GM12878 (cell line): ENCODE measurements around the gene AQP5. TPM values are rescaled to one million over a fixed set of nuclear protein-coding genes. Genes with fewer than 3 reads are reported as not detected.

Source experiments
- ATAC-seq: fragments of 200-7000 bp; cut with Tn5 transposase; 3 replicates; pipeline ENCODE4 v1.9.1; 2020; ENCODE audit warnings: mild to moderate bottlenecking, moderate library complexity
- BruUV-seq: library from RNA; stranded (reverse); fragments of 400-500 nt; replicated peaks from 2 replicates; lab custom pipeline; 2021; lab: Mats Ljungman, UMichigan
- CTCF ChIA-PET: fragments of 300-600 bp; sonication (Branson Sonifier 250); formaldehyde crosslinking; extraction: SDS; loops from one replicate; lab custom pipeline; 2021; ENCODE audit warnings: inconsistent platforms; lab: Yijun Ruan, JAX
- POLR2A ChIA-PET: fragments of 350-600 bp; formaldehyde crosslinking; extraction: SDS; loops from one replicate; lab custom pipeline; 2021; ENCODE audit warnings: inconsistent platforms; lab: Charles Lee
- RAD21 ChIA-PET: fragments of 300-600 bp; sonication (Branson Sonifier 250); formaldehyde crosslinking; loops from one replicate; lab custom pipeline; 2023; ENCODE audit warnings: antibody characterized with exemption; ENCODE audit not compliant: unreplicated experiment; lab: Charles Lee
- SMC1A ChIA-PET: fragments of 300-600 bp; sonication (Branson Sonifier 250); formaldehyde crosslinking; loops from one replicate; lab custom pipeline; 2023; ENCODE audit not compliant: unreplicated experiment, uncharacterized antibody; lab: Charles Lee
- DNase-seq: peaks from one replicate; pipeline ENCODE4 v3.0.0-alpha.2; 2011; ENCODE audit warnings: low read depth, low spot score
- FAIRE-seq: peaks from 3 replicates; lab custom pipeline; 2011; peaks lifted over from hg19 to GRCh38; lab: Jason Lieb, UNC
- H2AFZ ChIP-seq: 2 replicates; pipeline ENCODE4 v1.6.0; 2011; ENCODE audit warnings: low read depth, low read length, control low read depth; ENCODE audit not compliant: control insufficient read depth
- H3K27ac ChIP-seq: 2 replicates; pipeline ENCODE4 v1.5.1; 2011; ENCODE audit warnings: control low read depth; ENCODE audit not compliant: control insufficient read depth, insufficient read depth
- H3K27me3 ChIP-seq, 2 experiments: replicated peaks in 1 of 2; 2 replicates each; pipeline versions ENCODE4 v1.6.0 to v1.6.1; 2011; ENCODE audit warnings: low read length in 1 of 2; ENCODE audit not compliant: control insufficient read depth in 2 of 2, insufficient read depth in 2 of 2
- H3K36me3 ChIP-seq, 2 experiments: 2 replicates each; pipeline ENCODE4 v1.5.1; 2011; ENCODE audit warnings: low read length in 1 of 2; ENCODE audit not compliant: control insufficient read depth in 2 of 2, insufficient read depth in 2 of 2
- H3K4me1 ChIP-seq: 2 replicates; pipeline ENCODE4 v1.6.1; 2011; ENCODE audit warnings: mild to moderate bottlenecking, low read length, moderate library complexity, mixed read lengths; ENCODE audit not compliant: control insufficient read depth, insufficient read depth
- H3K4me2 ChIP-seq: 2 replicates; pipeline ENCODE4 v1.6.0; 2011; ENCODE audit warnings: control low read depth; ENCODE audit not compliant: control insufficient read depth, insufficient read depth
- H3K4me3 ChIP-seq: fragments of 200-600 bp; sonication (generic); 2 replicates; pipeline ENCODE4 v1.5.1; 2016
- H3K79me2 ChIP-seq: 2 replicates; pipeline ENCODE4 v1.6.0; 2011; ENCODE audit warnings: low read length; ENCODE audit not compliant: control insufficient read depth, insufficient read depth
- H3K9ac ChIP-seq: 2 replicates; pipeline ENCODE4 v1.8.0; 2011; ENCODE audit warnings: low read length, control low read depth, mixed read lengths; ENCODE audit not compliant: control insufficient read depth, insufficient read depth
- H3K9me3 ChIP-seq: replicated peaks from 3 replicates; pipeline ENCODE4 v1.5.1; 2011; ENCODE audit warnings: mild to moderate bottlenecking, low read length; ENCODE audit not compliant: control insufficient read depth, insufficient read depth
- H4K20me1 ChIP-seq: 2 replicates; pipeline ENCODE4 v1.6.0; 2011; ENCODE audit not compliant: control insufficient read depth, insufficient read depth
- CBFB ChIP-seq: IDR thresholded peaks from 2 replicates; pipeline ENCODE4 v1.6.1; 2016; ENCODE audit warnings: antibody characterized with exemption, low read depth
- CEBPZ ChIP-seq: fragments of 150-350 bp; IDR thresholded peaks from 2 replicates; pipeline ENCODE4 v1.6.1; 2016; ENCODE audit warnings: low read depth, low read length
- CREB1 ChIP-seq: IDR thresholded peaks from 2 replicates; pipeline ENCODE4 v1.6.1; 2012; ENCODE audit warnings: low read depth, mild to moderate bottlenecking, inconsistent platforms
- CREM ChIP-seq: IDR thresholded peaks from 2 replicates; pipeline ENCODE4 v1.6.1; 2014; ENCODE audit warnings: antibody characterized with exemption, low read depth
- FOXK2 ChIP-seq: fragments of 450-650 bp; IDR thresholded peaks from 2 replicates; pipeline ENCODE4 v1.6.1; 2017; ENCODE audit warnings: mild to moderate bottlenecking, moderate library complexity
- JUND ChIP-seq: IDR thresholded peaks from 2 replicates; pipeline ENCODE4 v1.6.1; 2012; ENCODE audit warnings: low read depth, mild to moderate bottlenecking, low read length, improper control_type of control experiment, moderate library complexity
- KAT2A ChIP-seq: conservative IDR thresholded peaks from 2 replicates; pipeline ENCODE4 v1.6.1; 2011; ENCODE audit warnings: low read depth, low read length; ENCODE audit not compliant: control insufficient read depth
- MEF2A ChIP-seq: IDR thresholded peaks from 2 replicates; pipeline ENCODE4 v1.6.1; 2011; ENCODE audit warnings: low read depth, mild to moderate bottlenecking, low read length, moderate library complexity; ENCODE audit not compliant: insufficient read depth
- MEF2B ChIP-seq: fragments of 450-650 bp; IDR thresholded peaks from 2 replicates; pipeline ENCODE4 v1.6.1; 2018; ENCODE audit warnings: mild to moderate bottlenecking, moderate library complexity; ENCODE audit not compliant: partially characterized antibody, poor library complexity, severe bottlenecking
- PKNOX1 ChIP-seq: fragments of 450-650 bp; IDR thresholded peaks from 2 replicates; pipeline ENCODE4 v1.6.1; 2016; ENCODE audit warnings: mild to moderate bottlenecking
- USF1 ChIP-seq: IDR thresholded peaks from 2 replicates; pipeline ENCODE4 v1.6.1; 2011; ENCODE audit warnings: borderline replicate concordance, low read depth, mild to moderate bottlenecking, moderate library complexity, mixed read lengths, low read length; ENCODE audit not compliant: insufficient read depth; ENCODE audit errors: extremely low read length
- ZNF592 ChIP-seq: fragments of 450-650 bp; IDR thresholded peaks from 2 replicates; pipeline ENCODE4 v1.6.1; 2017; ENCODE audit warnings: mild to moderate bottlenecking, moderate library complexity
- WGBS: methylation state at CpG from one replicate; pipeline ENCODE4 v1.1.6; 2016; ENCODE audit warnings: low lambda C conversion rate; ENCODE audit not compliant: insufficient replicate concordance, insufficient coverage; ENCODE audit errors: missing lambda C conversion rate; 5-methylcytosine and 5-hydroxymethylcytosine counted together
- in situ Hi-C: fragments of 300-500 bp; cut with MboI; formaldehyde crosslinking; loops from 9 replicates; pipeline ENCODE4 v1.14.3; 2018; ENCODE audit warnings: mixed read lengths
- intact Hi-C: fragments of 100-400 bp; cut with micrococcal nuclease; formaldehyde crosslinking; loops from one replicate; pipeline ENCODE4 v1.14.2; 2022; ENCODE audit not compliant: unreplicated experiment
- polyA plus RNA-seq, 11 experiments: library from polyadenylated mRNA; depleted of rRNA in 4 of 11; unstranded in 6 of 11; stranded (reverse) in 5 of 11; fragments of >200 nt; fragmentation: Nextera tagmentation in 4 of 11; fragmentation: Illumina TruSeq in 1 of 11; extraction: Ambion mirVana in 4 of 11; extraction: Trizol in 1 of 11; gene quantifications; 1 replicate in 1 of 11; 2 replicates in 10 of 11; pipeline versions ENCODE4 v1.2.1 to v1.2.3, GENCODE V29; 2011 to 2016; ENCODE audit warnings: inconsistent platforms in 2 of 11, missing spikeins in 2 of 11, low read depth in 1 of 11
- total RNA-seq, 4 experiments: library from RNA; depleted of rRNA in 3 of 4; stranded (reverse); fragments of >200 nt in 3 of 4; fragmentation: Illumina TruSeq in 1 of 4; extraction: Trizol in 1 of 4; gene quantifications; 2 replicates each; pipeline versions ENCODE4 v1.2.1 to v1.2.3, GENCODE V29; 2013 to 2021
- TF ChIP-seq, protein P1 (sequence below): IDR thresholded peaks from 2 replicates; pipeline ENCODE4 v1.6.1; 2012; ENCODE audit warnings: low read depth, low read length, improper control_type of control experiment

The AQP5 gene
- total and polyA plus RNA-seq, 10 of the 15 experiments (the other 5 are each of a cell fraction or from before 2014, with no cell fraction given): not detected

GRCh38 chr12:49944046-49944445, 17.6 kb upstream of the AQP5 start:
- BruUV-seq: no TSS peak
- no peaks in the 10 kb centered on the region for H3K79me2 ChIP-seq
- POLR2A ChIA-PET: no interaction called here
- intact Hi-C loops: no loop called here
- no peaks in the 10 kb centered on the region for H3K9me3 ChIP-seq
- H3K36me3 ChIP-seq: no peaks in the 10 kb centered on the region
- H4K20me1 ChIP-seq: no peaks in the 10 kb centered on the region
- no peak overlapping the region for H3K4me3 ChIP-seq
- H3K27me3 ChIP-seq: no peaks in the 10 kb centered on the region; a peak in 1 of 4 replicates
- ATAC-seq (no peak), FAIRE-seq (no peak), DNase-seq (no peak)
- no peak overlapping the region for H3K27ac ChIP-seq
- CTCF ChIA-PET: interaction anchor here (1.1 to 2.0 kb wide), 2 partner anchors 12 to 23 kb away, joined by 4 to 8 read pairs; no protein-coding TSS in a partner anchor
- no peak overlapping the region for H2AFZ ChIP-seq
- SMC1A ChIA-PET: no interaction called here
- WGBS: 67% methylated on average over 3 of the region's 5 CpGs
- RAD21 ChIA-PET: no interaction called here
- no peak overlapping the region for H3K4me2 ChIP-seq
- no peak overlapping the region for H3K9ac ChIP-seq
- H3K4me1 ChIP-seq: no peaks in the 10 kb centered on the region
- in situ Hi-C loops: no loop called here
- TF ChIP-seq PKNOX1 (no peak), CBFB (no peak), MEF2B (no peak), FOXK2 (no peak), CREB1 (no peak), JUND (no peak), CEBPZ (no peak), USF1 (no peak), MEF2A (no peak), ZNF592 (no peak), KAT2A (no peak), CREM (no peak)
- TF ChIP-seq, protein P1, sequence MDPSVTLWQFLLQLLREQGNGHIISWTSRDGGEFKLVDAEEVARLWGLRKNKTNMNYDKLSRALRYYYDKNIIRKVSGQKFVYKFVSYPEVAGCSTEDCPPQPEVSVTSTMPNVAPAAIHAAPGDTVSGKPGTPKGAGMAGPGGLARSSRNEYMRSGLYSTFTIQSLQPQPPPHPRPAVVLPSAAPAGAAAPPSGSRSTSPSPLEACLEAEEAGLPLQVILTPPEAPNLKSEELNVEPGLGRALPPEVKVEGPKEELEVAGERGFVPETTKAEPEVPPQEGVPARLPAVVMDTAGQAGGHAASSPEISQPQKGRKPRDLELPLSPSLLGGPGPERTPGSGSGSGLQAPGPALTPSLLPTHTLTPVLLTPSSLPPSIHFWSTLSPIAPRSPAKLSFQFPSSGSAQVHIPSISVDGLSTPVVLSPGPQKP: no peak
